HepG2 (cell line): ENCODE results near the gene EPHA4.

Source experiments
- CREM ChIP-seq, 2 experiments: sonication (generic) in 1 of 2; formaldehyde crosslinking in 1 of 2; IDR thresholded peaks; 2 replicates each; pipeline versions ENCODE4 v1.4.0 to v1.6.1; 2016 to 2020; ENCODE audit warnings: antibody characterized with exemption in 1 of 2, mild to moderate bottlenecking in 1 of 2, missing genetic modification reagents in 1 of 2
- HMGXB4 ChIP-seq, 2 experiments: sonication (generic) in 1 of 2; formaldehyde crosslinking in 1 of 2; IDR thresholded peaks; 2 replicates each; pipeline versions ENCODE4 v1.4.0 to v1.6.1; 2018 to 2020; ENCODE audit warnings: missing genetic modification reagents in 2 of 2, borderline replicate concordance in 1 of 2, low read depth in 1 of 2, mild to moderate bottlenecking in 1 of 2, missing biosample characterization in 1 of 2
- NFIC ChIP-seq: IDR thresholded peaks from 2 replicates; pipeline ENCODE4 v1.6.1; 2012; ENCODE audit warnings: mild to moderate bottlenecking, low read length, inconsistent platforms
- NPAS2 ChIP-seq: sonication (generic); formaldehyde crosslinking; IDR thresholded peaks from 2 replicates; pipeline ENCODE4 v1.8.0; 2022; ENCODE audit warnings: mild to moderate bottlenecking, missing genetic modification reagents, borderline replicate concordance
- ZC3H13 ChIP-seq: sonication (generic); formaldehyde crosslinking; IDR thresholded peaks from 2 replicates; pipeline ENCODE4 v1.8.1; 2023; ENCODE audit warnings: mild to moderate bottlenecking, missing genetic modification reagents, moderate library complexity
- ZNF580 ChIP-seq: IDR thresholded peaks from 2 replicates; pipeline ENCODE4 v1.6.1; 2016; ENCODE audit warnings: low read depth, borderline replicate concordance
- TF ChIP-seq, protein P1 (sequence below): sonication (generic); formaldehyde crosslinking; IDR thresholded peaks from 2 replicates; pipeline ENCODE4 v1.5.0; 2020; ENCODE audit warnings: mild to moderate bottlenecking, missing genetic modification reagents, moderate library complexity

- no peak for TF ChIP-seq ZNF580 (CRISPR knock-in tag)
- TF ChIP-seq HMGXB4 (CRISPR knock-in tag; IDR thresholded peaks at IDR 0.05; ENCODE audit: borderline replicate concordance in 1 of 2, low read depth in 1 of 2): no peak
- no peak for TF ChIP-seq CREM (IDR thresholded peaks at IDR 0.05)
- no peak for TF ChIP-seq CREM (CRISPR knock-in tag; IDR thresholded peaks at IDR 0.05)
- TF ChIP-seq NPAS2 (CRISPR knock-in tag): no peak
- TF ChIP-seq, protein P1, sequence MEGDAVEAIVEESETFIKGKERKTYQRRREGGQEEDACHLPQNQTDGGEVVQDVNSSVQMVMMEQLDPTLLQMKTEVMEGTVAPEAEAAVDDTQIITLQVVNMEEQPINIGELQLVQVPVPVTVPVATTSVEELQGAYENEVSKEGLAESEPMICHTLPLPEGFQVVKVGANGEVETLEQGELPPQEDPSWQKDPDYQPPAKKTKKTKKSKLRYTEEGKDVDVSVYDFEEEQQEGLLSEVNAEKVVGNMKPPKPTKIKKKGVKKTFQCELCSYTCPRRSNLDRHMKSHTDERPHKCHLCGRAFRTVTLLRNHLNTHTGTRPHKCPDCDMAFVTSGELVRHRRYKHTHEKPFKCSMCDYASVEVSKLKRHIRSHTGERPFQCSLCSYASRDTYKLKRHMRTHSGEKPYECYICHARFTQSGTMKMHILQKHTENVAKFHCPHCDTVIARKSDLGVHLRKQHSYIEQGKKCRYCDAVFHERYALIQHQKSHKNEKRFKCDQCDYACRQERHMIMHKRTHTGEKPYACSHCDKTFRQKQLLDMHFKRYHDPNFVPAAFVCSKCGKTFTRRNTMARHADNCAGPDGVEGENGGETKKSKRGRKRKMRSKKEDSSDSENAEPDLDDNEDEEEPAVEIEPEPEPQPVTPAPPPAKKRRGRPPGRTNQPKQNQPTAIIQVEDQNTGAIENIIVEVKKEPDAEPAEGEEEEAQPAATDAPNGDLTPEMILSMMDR (CRISPR knock-in tag): no peak
- no peak for TF ChIP-seq NFIC
- no peak for TF ChIP-seq ZC3H13
Observed at GRCh38 chr2:221563270-221563985, 8.7 kb downstream of the EPHA4 start.
